Jurkat, Clone E6-1 (cell line): ENCODE data around the gene ATG16L2. TPM values are rescaled to one million over a fixed set of nuclear protein-coding genes. Genes with fewer than 3 reads are reported as not detected.

Source experiments
- DNase-seq: peaks from one replicate; pipeline ENCODE4 v3.0.0-alpha.2; 2011; ENCODE audit warnings: low read depth, low spot score
- H3K4me3 ChIP-seq: 2 replicates; pipeline ENCODE4 v1.5.1; 2011; ENCODE audit warnings: mild to moderate bottlenecking, low read length, control low read depth, moderate library complexity
- polyA plus RNA-seq: library from polyadenylated mRNA; unstranded; fragments of >200 nt; gene quantifications from one replicate; pipeline ENCODE4 v1.2.1, GENCODE V29; 2012; ENCODE audit warnings: missing spikeins; ENCODE audit not compliant: insufficient read length, insufficient read depth

Gene ATG16L2
- 73.4 TPM for polyA plus RNA-seq

GRCh38 chr11:72814286-72815109 is at the start of gene ATG16L2:
Gene ATG16L2, plus strand, starts transcription at chr11:72814411. Its CDS starts 35 bp downstream, at chr11:72814446.
- peak; percentile 62 for DNase-seq
- peak within 1 kb of the TSS; percentile 94 for H3K4me3 ChIP-seq

DNA sequence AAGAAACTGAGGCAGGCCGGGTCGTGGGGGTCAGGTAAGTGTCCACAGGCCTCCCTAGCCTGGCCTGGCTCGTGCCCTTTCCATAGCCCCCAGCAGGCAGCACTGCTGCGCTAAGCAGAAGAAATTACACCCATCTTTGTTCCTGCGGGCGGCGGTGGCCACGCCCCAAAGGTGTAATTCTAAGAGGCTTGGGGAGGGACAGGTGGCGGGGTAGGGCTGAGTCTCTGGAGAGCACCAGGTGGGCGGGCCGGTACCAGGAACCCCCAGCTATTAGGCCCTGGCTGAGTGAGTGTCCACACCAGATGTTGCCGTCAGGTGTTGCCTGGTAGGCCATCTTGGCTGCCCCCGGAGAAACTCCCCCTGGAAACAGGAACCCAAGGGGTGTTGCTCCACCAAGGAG is 49.7 kb upstream of the ATG16L2 start:
- H3K4me3 ChIP-seq, result no peak overlapping the region
- DNase-seq, result no peak

DNA sequence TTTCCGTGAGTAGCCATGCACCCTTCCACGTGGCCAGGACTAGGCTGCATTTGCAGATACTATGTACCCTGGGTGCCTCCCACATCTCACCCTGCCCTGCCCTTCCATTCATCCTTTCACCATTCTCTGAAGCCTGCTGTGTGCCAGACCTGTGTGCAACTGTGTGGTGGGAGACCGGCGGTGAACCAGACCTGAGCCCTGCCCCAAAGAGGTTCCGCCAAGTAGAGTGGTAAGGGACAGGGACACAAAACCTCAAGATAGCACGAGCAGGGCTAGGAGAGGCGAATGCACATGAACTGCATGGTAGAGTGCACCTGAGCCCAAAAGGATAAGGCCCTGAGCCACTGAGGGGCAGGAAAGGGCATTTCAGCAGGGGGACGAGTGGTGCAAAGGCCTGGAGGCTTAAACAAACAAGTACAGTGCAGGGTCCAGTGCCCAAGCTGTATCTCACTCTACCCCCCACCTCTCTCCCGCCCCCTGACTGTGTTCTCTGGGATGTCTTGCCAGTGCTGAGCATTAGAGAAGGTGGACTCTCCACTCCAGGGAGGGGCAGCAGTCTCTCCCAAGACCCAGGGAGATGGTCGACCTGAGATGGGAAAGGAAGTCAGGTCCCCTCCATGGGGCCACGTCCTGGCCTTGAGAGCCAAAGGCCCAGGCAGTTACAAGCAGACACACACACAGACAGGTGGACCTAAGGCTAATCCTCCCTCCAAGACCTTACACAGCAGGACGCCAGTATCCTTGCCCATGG is 47.9 kb upstream of the ATG16L2 start:
- no peak for DNase-seq
- no peak overlapping the region for H3K4me3 ChIP-seq

- H3K4me3 ChIP-seq, result no peak overlapping the region
- no peak for DNase-seq
Measured at GRCh38 chr11:72767203-72768062, 46.8 kb upstream of the ATG16L2 start.

GRCh38 chr11:72768581-72768980 is 45.6 kb upstream of the ATG16L2 start:
- no peak for DNase-seq
- H3K4me3 ChIP-seq, result no peak overlapping the region

DNA sequence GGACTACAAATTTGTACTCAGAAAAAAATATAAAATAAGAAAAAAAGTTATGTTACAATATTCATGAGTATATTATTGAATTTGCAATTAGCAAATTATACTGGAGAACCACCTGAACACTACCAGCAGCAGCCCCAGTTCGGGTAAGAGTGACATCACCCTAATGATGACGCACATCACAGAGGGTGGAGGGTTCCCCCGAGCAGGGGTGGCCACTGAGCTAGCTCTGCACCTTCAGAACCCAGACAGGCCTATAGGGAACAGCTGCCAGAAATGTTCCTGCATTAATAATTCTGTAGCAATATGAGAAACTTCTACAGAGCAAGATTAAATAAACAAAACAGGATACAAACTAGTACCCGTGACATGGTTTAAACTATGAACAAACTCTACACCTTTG is 44.5 kb upstream of the ATG16L2 start:
- DNase-seq, result no peak
- H3K4me3 ChIP-seq, result no peak overlapping the region

GRCh38 chr11:72770799-72771198 is 43.4 kb upstream of the ATG16L2 start:
- DNase-seq, result no peak
- no peak overlapping the region for H3K4me3 ChIP-seq

DNA sequence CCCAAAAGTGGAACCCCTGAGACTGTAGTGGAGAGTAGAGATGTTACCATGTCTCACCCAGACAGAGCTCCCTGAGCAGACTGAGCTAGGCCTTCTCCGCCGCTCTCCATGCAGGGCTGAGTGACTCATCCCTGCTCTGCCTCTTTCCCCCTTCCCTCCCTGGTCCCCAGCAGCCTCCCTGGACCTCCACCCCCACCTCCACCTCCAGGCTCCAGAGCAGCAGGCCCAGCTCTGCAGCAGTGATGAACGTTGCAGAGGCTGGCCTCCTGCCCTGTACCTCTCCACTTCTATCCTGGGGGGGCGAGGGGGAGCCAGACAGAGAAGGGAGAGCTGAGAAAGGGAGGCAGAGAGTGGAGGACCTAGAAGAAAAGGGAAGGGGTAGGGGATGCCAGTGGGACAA is 42.7 kb upstream of the ATG16L2 start:
- H3K4me3 ChIP-seq, result no peak overlapping the region
- DNase-seq, result no peak

- DNase-seq, result no peak
- no peak overlapping the region for H3K4me3 ChIP-seq
Measured at GRCh38 chr11:72772059-72772458, 42.2 kb upstream of the ATG16L2 start.

DNA sequence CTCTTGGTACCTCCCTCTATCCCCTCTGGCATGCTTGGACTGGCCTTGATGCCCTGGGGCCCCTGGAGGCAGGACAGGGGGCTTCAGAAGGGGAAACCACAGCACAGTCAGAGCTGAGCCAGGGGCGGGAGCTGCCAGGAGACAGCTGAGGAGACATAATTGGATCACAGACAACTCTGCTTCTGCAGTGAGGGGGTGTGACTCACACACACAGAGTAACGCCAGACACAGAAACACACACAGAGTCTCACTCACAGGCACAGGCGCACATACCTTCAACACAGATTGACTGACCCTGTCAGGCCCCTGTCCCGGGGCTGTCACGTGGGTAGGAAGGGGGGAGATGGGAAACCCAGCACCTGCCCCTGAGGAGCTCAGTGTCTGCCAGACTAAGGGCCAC is 40.9 kb upstream of the ATG16L2 start:
- no peak overlapping the region for H3K4me3 ChIP-seq
- DNase-seq, result no peak

DNA sequence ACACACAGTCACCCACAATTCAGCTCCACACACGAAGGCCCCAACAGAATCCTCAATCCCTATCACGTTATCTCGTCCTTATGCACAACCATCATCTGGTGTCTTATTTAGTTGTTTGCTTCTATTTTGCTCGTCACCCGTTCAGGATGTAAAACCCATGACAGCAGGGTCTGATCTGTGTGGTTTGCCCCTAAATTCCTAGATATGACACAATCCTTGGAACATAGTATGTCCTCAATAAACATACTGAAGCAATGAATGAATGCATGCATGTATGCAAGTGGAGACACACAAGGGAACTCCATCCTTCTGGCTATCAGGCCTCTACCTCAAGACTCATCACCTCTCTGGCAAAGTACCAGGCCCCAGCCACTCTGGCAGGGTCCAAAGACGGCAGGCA is 40.5 kb upstream of the ATG16L2 start:
- H3K4me3 ChIP-seq, result no peak overlapping the region
- no peak for DNase-seq

GRCh38 chr11:72774499-72774898 is 39.7 kb upstream of the ATG16L2 start:
- no peak for DNase-seq

GRCh38 chr11:72775288-72776110 is 38.7 kb upstream of the ATG16L2 start:
- H3K4me3 ChIP-seq, result no peak overlapping the region
- no peak for DNase-seq

More at GRCh38 chr11:72774499-72774898, 39.7 kb upstream of the ATG16L2 start:
- no peak overlapping the region for H3K4me3 ChIP-seq

DNA sequence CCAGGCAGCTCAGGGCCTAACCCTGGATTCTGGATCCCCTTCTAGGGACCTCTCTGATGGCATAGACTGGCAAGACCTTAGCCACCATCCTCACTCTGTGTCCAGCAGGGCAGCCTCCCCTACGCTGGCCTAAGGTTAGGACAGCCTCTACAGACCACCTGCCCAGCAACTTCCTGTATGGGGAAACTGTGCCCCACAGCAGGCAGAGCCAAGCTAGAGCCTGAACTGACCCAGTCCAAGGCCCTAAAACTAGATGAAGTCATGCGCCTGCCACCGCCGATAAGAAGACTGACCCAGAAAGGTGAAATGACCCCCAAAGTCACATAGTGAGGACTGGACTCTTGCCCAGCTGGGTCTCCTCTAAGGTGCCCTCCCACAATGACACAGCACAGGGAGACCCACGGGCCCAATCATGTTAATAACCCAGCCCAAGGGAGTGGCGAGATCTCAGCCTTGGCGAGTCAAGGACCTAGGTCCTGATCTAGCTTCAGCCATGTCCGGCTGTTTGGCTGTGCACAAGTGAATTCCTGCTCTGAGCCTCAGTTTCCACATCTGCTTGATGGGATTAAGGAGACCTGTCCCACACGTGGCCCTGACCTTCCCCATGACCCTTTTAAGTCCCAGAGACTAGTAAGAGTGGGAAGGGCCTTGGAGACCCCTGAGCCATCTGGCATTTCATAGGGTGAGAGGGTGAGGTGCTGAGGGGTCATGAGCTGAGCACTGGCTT is 37.9 kb upstream of the ATG16L2 start:
- H3K4me3 ChIP-seq, result no peak overlapping the region
- DNase-seq, result no peak

- no peak overlapping the region for H3K4me3 ChIP-seq
- no peak for DNase-seq
Measured at GRCh38 chr11:72776844-72777754, 37.1 kb upstream of the ATG16L2 start.

DNA sequence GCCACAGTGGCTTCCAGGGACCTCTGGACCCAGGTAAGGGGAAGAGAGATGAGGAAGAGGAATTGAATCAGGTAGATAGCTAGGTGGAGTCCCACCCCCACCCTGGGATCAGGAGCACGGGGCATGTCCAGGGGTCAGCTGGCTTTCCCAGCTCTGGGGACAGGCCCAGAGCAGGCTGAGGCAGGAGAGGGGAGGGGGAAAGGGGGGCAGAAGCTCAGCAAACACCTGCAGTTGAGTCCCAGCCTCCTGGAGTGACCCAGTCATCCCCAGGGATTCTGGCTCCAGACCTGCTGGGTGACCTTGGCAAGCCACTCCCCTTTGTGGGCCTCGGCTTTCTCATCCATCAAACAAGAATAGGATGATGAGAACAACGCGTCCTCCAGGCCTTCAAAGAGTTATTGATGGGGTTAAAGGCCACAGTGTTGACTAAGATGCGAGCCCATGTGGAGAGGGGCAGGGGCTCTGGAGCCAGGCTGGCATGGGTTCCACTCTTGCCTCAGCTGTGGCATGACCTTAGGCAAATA is 36.4 kb upstream of the ATG16L2 start:
- DNase-seq, result no peak
- no peak overlapping the region for H3K4me3 ChIP-seq
